IPS-NIHi11 (cell line): ENCODE measurements around the gene ANKRD22.

Experiments used
- DNase-seq: peaks from one replicate; pipeline ENCODE4 v3.0.0; 2012; ENCODE audit warnings: mixed read lengths, low spot score

ANKRD22 gene

GRCh38 chr10:88794731-88795130, 56.9 kb downstream of the ANKRD22 start:
- DNase-seq, result no peak

- DNase-seq, result no peak
Measured at GRCh38 chr10:88793712-88794299, 57.8 kb downstream of the ANKRD22 start.

GRCh38 chr10:88792661-88793060, 59.0 kb downstream of the ANKRD22 start:
- no peak for DNase-seq

- peak; percentile 62 for DNase-seq
Measured at GRCh38 chr10:88791924-88792323, 59.7 kb downstream of the ANKRD22 start.

- DNase-seq, result no peak
Measured at GRCh38 chr10:88788924-88789323, 62.7 kb downstream of the ANKRD22 start.

GRCh38 chr10:88787463-88787862, 64.2 kb downstream of the ANKRD22 start:
- DNase-seq, result no peak

GRCh38 chr10:88786032-88786770, 65.4 kb downstream of the ANKRD22 start:
- DNase-seq, result no peak

- DNase-seq, result no peak
Measured at GRCh38 chr10:88783724-88784123, 67.9 kb downstream of the ANKRD22 start.

- DNase-seq, result no peak
Measured at GRCh38 chr10:88782222-88782621, 69.4 kb downstream of the ANKRD22 start.

- DNase-seq, result no peak
Measured at GRCh38 chr10:88781206-88781605, 70.4 kb downstream of the ANKRD22 start.
